ENCODE measurements around the gene SPIRE2. TPM values are rescaled to one million over a fixed set of nuclear protein-coding genes. Genes with fewer than 3 reads are reported as not detected.

The SPIRE2 gene
- total and polyA plus RNA-seq, 2 of the 13 experiments (the other 11 are each of a cell fraction or from before 2014, with no cell fraction given), result 13.3 to 37.5 TPM

DNA sequence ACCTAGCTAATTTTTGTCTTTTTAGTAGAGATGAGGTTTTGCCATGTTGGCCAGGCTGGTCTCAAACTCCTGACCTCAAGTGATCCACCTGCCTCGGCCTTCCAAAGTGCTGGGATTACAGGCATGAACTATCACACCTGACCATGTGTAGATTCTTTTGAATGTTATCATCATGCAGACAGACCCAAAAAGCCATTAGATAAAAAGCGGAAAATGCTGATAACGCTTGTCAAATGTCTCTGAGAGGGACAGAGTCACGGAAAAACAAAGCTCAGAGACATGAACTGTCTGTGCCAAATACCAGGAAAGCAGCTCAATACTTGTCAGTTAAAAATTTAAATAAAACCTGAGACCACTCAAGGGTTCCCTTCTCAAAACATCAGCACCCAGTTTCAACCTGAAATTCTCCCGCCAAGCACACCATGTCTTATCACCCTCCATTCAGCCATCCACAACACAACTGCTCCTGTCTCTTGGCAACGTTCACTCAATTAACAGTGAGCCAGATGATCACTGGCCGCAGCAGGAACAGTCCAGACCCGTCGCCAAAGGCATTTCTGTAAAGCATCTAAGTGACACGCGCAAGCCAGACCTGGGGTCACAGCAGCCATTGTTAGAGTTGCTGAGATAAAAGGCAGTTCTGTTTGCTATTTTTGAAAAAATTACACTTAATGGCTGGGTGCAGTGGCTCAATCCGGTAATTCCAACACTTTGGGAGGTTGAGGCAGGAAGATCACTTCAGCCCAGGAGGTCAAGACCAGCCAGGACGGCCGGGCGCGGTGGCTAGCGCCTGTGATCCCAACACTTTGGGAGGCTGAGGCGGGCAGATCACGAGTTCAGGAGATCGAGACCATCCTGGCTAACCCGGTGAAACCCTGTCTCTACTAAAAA lies 41.6 kb upstream of the SPIRE2 start:
- CTCF ChIA-PET (ENCODE audit: low intra/inter-chr PET ratio, low total read pairs), result no interaction called here
- Histone ChIP-seq H3K27ac (ENCODE audit: extremely low read length, insufficient read depth, low read length) (no peak overlapping the region), H3K9ac (ENCODE audit: insufficient read depth, low read depth, low read length) (no peak overlapping the region), H3K79me2 (ENCODE audit: insufficient read depth, low read length) (no peaks in the 10 kb centered on the region), H3K36me3 (replicated peaks in 1 of 2; ENCODE audit: control insufficient read depth in 1 of 2, insufficient read depth in 2 of 2, low read length in 2 of 2) (peaks cover 51 to 90% of the 10 kb centered on the region in 2 experiments), H3K9me3 (ENCODE audit: low read length) (no peaks in the 10 kb centered on the region), H3K4me1 (ENCODE audit: insufficient read depth, low read length) (peaks cover 16% of the 10 kb centered on the region), H3K27me3 (ENCODE audit: control insufficient read depth in 1 of 2, insufficient read depth in 2 of 2, low read length in 2 of 2) (no peaks in the 10 kb centered on the region), H3K4me2 (ENCODE audit: low read depth, low read length) (no peak overlapping the region), H3K4me3 (replicated peaks in 1 of 3; ENCODE audit: insufficient read depth in 1 of 3, low read depth in 2 of 3, low read length in 3 of 3) (no peak overlapping the region), H4K20me1 (ENCODE audit: insufficient read depth, low read length) (no peaks in the 10 kb centered on the region), H2AFZ (ENCODE audit: low read length) (no peak overlapping the region)
- 97% methylated on average over 21 of the region's 21 CpGs for WGBS (ENCODE audit: low lambda C conversion rate)
- intact Hi-C loops (cut with micrococcal nuclease; ENCODE audit: unreplicated experiment), result no loop called here
- POLR2A ChIA-PET, result no interaction called here
- ATAC-seq, result no peak
- TF ChIP-seq BHLHE40 (IDR thresholded peaks at IDR 0.05; ENCODE audit: low read length), result no peak
- TF ChIP-seq ZNF10 (CRISPR knock-in tag; IDR thresholded peaks at IDR 0.05; ENCODE audit: borderline replicate concordance, low read depth), result no peak
- TF ChIP-seq SUZ12 (IDR thresholded peaks at IDR 0.05; ENCODE audit: low read depth, low read length), result no peak
- no peak for TF ChIP-seq ZZZ3 (CRISPR knock-in tag; IDR thresholded peaks at IDR 0.05; ENCODE audit: borderline replicate concordance)
- BruUV-seq (replicated peaks), result no TSS peak
- in situ Hi-C loops (cut with HindIII; ENCODE audit: extremely low pct_ligation_motif_present, low pct_unique_long_range_greater_than_20kb), result no loop called here
- no peak for DNase-seq (ENCODE audit: low spot score)
- FAIRE-seq, result no peak

DNA sequence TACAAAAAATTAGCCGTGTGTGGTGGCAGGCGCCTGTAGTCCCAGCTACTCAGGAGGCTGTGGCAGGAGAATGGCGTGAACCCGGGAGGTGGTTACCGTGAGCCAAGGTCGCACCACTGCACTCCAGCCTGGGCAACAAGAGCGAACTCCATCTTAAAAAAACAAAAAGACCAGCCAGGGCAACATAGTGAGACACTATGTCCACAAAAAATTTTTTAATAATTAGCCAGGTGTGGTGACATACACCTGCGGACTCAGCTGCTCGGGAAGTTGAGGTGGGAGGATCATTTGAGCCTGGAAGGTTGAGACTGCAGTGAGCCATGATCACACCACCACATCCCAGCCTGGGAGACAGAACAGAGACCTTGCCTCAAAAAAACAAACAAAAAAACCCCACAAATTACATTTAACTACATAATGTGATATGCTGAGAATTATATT lies 40.9 kb upstream of the SPIRE2 start:
- no peak overlapping the region for H3K9ac ChIP-seq (ENCODE audit: insufficient read depth, low read depth, low read length)
- no peak overlapping the region for H3K4me3 ChIP-seq (replicated peaks in 1 of 3; ENCODE audit: insufficient read depth in 1 of 3, low read depth in 2 of 3, low read length in 3 of 3)
- H2AFZ ChIP-seq (ENCODE audit: low read length), result no peak overlapping the region
- 74% methylated on average over 9 of the region's 9 CpGs for WGBS (ENCODE audit: low lambda C conversion rate)
- H3K27ac ChIP-seq (ENCODE audit: extremely low read length, insufficient read depth, low read length), result peak overlapping the region; percentile 7
- H3K36me3 ChIP-seq (replicated peaks in 1 of 2; ENCODE audit: control insufficient read depth in 1 of 2, insufficient read depth in 2 of 2, low read length in 2 of 2), result peaks cover 56 to 94% of the 10 kb centered on the region in 2 experiments
- peak; percentile 35 for DNase-seq (ENCODE audit: low spot score)
- peaks cover 16% of the 10 kb centered on the region for H3K4me1 ChIP-seq (ENCODE audit: insufficient read depth, low read length)
- H3K9me3 ChIP-seq (ENCODE audit: low read length), result no peaks in the 10 kb centered on the region
- BruUV-seq (replicated peaks), result no TSS peak
- H3K79me2 ChIP-seq (ENCODE audit: insufficient read depth, low read length), result no peaks in the 10 kb centered on the region
- H3K27me3 ChIP-seq (ENCODE audit: control insufficient read depth in 1 of 2, insufficient read depth in 2 of 2, low read length in 2 of 2), result no peaks in the 10 kb centered on the region
- FAIRE-seq, result no peak
- CTCF ChIA-PET (ENCODE audit: low intra/inter-chr PET ratio, low total read pairs), result no interaction called here
- in situ Hi-C loops (cut with HindIII; ENCODE audit: extremely low pct_ligation_motif_present, low pct_unique_long_range_greater_than_20kb) (no loop called here), intact Hi-C loops (cut with micrococcal nuclease; ENCODE audit: unreplicated experiment) (no loop called here)
- ATAC-seq, result peak; percentile 65
- no peaks in the 10 kb centered on the region for H4K20me1 ChIP-seq (ENCODE audit: insufficient read depth, low read length)
- POLR2A ChIA-PET, result no interaction called here
- no peak overlapping the region for H3K4me2 ChIP-seq (ENCODE audit: low read depth, low read length)
- TF ChIP-seq ZNF121 (CRISPR knock-in tag; IDR thresholded peaks at IDR 0.05), result peak; percentile 96
- no peak for TF ChIP-seq MZF1 (CRISPR knock-in tag; IDR thresholded peaks at IDR 0.05; ENCODE audit: borderline replicate concordance)
- TF ChIP-seq, protein P1, sequence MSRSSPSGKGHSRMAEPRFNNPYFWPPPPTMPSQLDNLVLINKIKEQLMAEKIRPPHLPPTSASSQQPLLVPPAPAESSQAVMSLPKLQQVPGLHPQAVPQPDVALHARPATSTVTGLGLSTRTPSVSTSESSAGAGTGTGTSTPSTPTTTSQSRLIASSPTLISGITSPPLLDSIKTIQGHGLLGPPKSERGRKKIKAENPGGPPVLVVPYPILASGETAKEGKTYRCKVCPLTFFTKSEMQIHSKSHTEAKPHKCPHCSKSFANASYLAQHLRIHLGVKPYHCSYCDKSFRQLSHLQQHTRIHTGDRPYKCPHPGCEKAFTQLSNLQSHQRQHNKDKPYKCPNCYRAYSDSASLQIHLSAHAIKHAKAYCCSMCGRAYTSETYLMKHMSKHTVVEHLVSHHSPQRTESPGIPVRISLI (CRISPR knock-in tag; IDR thresholded peaks at IDR 0.05; ENCODE audit: borderline replicate concordance), result 0 out of 2 replicates have a peak, but pooled peaks have one; percentile 44
- no peak for TF ChIP-seq KAT8 (CRISPR knock-in tag; IDR thresholded peaks at IDR 0.05)
- TF ChIP-seq, protein P2, sequence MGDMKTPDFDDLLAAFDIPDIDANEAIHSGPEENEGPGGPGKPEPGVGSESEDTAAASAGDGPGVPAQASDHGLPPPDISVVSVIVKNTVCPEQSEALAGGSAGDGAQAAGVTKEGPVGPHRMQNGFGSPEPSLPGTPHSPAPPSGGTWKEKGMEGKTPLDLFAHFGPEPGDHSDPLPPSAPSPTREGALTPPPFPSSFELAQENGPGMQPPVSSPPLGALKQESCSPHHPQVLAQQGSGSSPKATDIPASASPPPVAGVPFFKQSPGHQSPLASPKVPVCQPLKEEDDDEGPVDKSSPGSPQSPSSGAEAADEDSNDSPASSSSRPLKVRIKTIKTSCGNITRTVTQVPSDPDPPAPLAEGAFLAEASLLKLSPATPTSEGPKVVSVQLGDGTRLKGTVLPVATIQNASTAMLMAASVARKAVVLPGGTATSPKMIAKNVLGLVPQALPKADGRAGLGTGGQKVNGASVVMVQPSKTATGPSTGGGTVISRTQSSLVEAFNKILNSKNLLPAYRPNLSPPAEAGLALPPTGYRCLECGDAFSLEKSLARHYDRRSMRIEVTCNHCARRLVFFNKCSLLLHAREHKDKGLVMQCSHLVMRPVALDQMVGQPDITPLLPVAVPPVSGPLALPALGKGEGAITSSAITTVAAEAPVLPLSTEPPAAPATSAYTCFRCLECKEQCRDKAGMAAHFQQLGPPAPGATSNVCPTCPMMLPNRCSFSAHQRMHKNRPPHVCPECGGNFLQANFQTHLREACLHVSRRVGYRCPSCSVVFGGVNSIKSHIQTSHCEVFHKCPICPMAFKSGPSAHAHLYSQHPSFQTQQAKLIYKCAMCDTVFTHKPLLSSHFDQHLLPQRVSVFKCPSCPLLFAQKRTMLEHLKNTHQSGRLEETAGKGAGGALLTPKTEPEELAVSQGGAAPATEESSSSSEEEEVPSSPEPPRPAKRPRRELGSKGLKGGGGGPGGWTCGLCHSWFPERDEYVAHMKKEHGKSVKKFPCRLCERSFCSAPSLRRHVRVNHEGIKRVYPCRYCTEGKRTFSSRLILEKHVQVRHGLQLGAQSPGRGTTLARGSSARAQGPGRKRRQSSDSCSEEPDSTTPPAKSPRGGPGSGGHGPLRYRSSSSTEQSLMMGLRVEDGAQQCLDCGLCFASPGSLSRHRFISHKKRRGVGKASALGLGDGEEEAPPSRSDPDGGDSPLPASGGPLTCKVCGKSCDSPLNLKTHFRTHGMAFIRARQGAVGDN (CRISPR knock-in tag; IDR thresholded peaks at IDR 0.05), result peak; percentile 51; the same call in 1 of the 2 replicates

Measured in HepG2 (cell line).